A549 (cell line): ENCODE measurements around the gene LRCH1.

ENCODE experiments used
- KDM1A ChIP-seq: fragments of 200-600 bp; sonication (generic); IDR thresholded peaks from 2 replicates; pipeline ENCODE4 v1.6.1; 2016; ENCODE audit warnings: low read depth, mild to moderate bottlenecking
- PBX3 ChIP-seq: IDR thresholded peaks from 2 replicates; pipeline ENCODE4 v1.6.1; 2012
- REST ChIP-seq: fragments of 200-600 bp; sonication (generic); IDR thresholded peaks from 2 replicates; pipeline ENCODE4 v1.6.1; 2016; ENCODE audit warnings: antibody characterized with exemption, mild to moderate bottlenecking, moderate library complexity

GRCh38 chr13:46560778-46561177 lies 7.8 kb downstream of the LRCH1 start:
- TF ChIP-seq PBX3, result no peak
- no peak for TF ChIP-seq KDM1A
- TF ChIP-seq REST, result no peak
